ENCODE results near the gene IL17RE. TPM values are rescaled to one million over a fixed set of nuclear protein-coding genes. Genes with fewer than 3 reads are reported as not detected.

IL17RE gene
- total RNA-seq, 1 donor from 2014 or later = 91.5 TPM

DNA sequence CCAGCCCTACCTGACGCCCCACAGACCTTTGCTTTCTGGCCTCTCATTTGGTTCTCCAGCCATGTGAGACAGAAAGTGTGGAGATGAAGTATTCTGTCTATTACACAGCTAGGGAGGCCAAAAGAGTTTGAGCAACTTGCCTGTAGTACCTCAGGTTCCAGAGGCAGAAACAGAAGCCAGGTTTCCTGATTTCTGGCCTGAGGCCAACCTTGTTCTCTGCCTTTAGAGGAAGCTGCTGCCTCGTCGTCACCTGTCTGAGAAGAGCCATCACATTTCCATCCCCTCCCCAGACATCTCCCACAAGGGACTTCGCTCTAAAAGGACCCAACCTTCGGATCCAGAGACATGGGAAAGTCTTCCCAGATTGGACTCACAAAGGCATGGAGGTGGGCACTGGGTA, 3.8 kb downstream of the IL17RE start:
- no peak for DNase-seq (ENCODE audit: low spot score)

GRCh38 chr3:9908286-9908685, 5.6 kb downstream of the IL17RE start:
- DNase-seq (ENCODE audit: low spot score) = no peak

- no peak for DNase-seq (ENCODE audit: low spot score)
Observed at GRCh38 chr3:9909221-9910013, 6.8 kb downstream of the IL17RE start.

GRCh38 chr3:9911863-9912262, 9.2 kb downstream of the IL17RE start:
- DNase-seq (ENCODE audit: low spot score) = no peak

GRCh38 chr3:9912294-9912935, 9.8 kb downstream of the IL17RE start:
- no peak for DNase-seq (ENCODE audit: low spot score)

- DNase-seq (ENCODE audit: low spot score) = no peak
Observed at GRCh38 chr3:9913601-9914000, 11.0 kb downstream of the IL17RE start.

- no peak for DNase-seq (ENCODE audit: low spot score)
Observed at GRCh38 chr3:9914011-9914410, 11.4 kb downstream of the IL17RE start.

- DNase-seq (ENCODE audit: low spot score) = no peak
Observed at GRCh38 chr3:9914559-9915253, 12.1 kb downstream of the IL17RE start.

DNA sequence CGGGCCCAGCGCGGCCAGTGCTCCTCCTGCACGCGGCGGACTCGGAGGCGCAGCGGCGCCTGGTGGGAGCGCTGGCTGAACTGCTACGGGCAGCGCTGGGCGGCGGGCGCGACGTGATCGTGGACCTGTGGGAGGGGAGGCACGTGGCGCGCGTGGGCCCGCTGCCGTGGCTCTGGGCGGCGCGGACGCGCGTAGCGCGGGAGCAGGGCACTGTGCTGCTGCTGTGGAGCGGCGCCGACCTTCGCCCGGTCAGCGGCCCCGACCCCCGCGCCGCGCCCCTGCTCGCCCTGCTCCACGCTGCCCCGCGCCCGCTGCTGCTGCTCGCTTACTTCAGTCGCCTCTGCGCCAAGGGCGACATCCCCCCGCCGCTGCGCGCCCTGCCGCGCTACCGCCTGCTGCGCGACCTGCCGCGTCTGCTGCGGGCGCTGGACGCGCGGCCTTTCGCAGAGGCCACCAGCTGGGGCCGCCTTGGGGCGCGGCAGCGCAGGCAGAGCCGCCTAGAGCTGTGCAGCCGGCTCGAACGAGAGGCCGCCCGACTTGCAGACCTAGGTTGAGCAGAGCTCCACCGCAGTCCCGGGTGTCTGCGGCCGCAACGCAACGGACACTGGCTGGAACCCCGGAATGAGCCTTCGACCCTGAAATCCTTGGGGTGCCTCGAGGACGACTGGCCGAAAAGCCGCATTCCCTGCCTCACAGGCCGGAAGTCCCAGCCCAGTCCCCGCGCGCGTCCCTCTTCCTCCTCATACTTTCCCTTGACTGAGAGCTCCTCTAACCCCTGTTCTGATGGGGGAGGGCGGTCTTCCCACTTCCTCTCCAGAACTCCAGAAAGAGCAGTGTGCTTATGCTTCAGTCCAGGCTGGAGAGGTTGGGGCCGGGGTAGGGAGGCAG, 12.8 kb downstream of the IL17RE start:
- no peak for DNase-seq (ENCODE audit: low spot score)

GRCh38 chr3:9916346-9916733, 13.7 kb downstream of the IL17RE start:
- no peak for DNase-seq (ENCODE audit: low spot score)

- peak; percentile 86 for DNase-seq (ENCODE audit: low spot score)
Observed at GRCh38 chr3:9916734-9917680, 14.4 kb downstream of the IL17RE start, which contains the start of gene IL17RC. Gene IL17RC, plus strand, starts transcription at chr3:9917098. Its CDS starts 218 bp downstream, at chr3:9917316.

- no peak for DNase-seq (ENCODE audit: low spot score)
Observed at GRCh38 chr3:9917820-9918219, 15.2 kb downstream of the IL17RE start.

DNA sequence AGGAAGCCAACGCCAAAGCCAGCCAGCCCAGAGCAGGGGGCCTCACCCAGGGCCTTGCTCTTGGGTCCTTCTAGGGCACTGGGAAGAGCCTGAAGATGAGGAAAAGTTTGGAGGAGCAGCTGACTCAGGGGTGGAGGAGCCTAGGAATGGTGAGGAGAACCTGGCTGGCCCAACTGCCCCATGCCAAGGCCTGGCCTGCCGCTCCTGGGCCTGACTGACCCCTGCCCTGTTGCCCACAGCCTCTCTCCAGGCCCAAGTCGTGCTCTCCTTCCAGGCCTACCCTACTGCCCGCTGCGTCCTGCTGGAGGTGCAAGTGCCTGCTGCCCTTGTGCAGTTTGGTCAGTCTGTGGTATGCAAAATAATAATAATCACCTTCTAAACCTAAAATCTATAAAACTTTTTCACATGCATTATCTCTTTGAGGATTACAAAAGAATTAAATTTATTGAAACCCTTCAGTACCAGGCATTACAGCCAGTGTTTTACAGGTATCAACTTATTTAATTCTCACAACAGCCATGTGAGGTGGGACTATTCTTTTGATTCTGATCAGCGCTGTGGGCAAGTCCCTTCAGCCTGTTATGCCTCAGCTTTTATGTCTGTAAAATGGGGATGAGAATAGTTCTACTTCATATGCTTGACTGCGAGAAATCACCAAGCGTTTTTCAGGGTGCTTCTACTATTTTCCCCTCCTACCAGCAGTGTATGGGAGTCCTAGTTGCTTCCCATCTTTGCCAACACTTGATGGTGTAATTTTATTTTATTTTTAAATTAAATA, 15.8 kb downstream of the IL17RE start:
- no peak for DNase-seq (ENCODE audit: low spot score)

DNA sequence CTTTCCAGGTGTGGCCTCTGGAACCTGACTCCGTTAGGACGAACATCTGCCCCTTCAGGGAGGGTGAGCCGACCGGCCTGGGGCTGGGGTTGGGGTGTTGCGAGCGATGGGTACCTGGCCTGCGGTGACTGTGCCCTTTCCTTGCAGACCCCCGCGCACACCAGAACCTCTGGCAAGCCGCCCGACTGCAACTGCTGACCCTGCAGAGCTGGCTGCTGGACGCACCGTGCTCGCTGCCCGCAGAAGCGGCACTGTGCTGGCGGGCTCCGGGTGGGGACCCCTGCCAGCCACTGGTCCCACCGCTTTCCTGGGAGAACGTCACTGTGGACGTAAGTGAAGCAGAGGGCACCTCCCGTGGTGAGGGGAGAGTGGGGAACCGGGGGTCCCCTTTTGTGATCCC, 25.5 kb downstream of the IL17RE start:
- no peak for DNase-seq (ENCODE audit: low spot score)

DNA sequence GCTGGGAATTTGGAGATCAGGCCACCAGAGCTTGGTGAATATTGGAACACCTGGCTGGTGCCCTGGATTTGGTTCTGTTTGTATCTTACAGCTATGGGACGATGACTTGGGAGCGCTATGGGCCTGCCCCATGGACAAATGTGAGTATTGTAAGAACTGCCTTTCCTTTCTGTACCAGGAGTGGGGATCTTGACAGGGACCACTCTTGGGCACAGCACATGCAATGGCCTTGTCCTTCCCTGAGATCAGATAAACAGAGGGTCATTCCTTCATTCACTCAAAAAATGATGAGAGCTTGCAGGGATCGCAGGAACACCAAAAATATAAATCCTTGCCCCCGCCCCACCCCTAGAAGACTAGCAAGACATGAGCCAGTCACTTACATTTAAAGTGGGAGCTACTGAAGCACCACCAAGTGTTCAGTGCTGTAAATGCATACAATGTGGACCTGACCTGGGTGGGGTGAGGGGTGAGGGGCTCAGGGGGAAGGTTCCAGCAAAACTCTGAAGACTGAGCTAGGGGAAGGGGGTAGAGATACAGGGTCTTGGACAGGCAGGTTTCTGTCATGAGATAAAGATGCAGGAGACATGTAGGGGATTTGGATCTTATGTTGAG, 28.3 kb downstream of the IL17RE start:
- DNase-seq (ENCODE audit: low spot score) = no peak

- no peak for DNase-seq (ENCODE audit: low spot score)
Observed at GRCh38 chr3:9932535-9932842, 29.8 kb downstream of the IL17RE start.

DNA sequence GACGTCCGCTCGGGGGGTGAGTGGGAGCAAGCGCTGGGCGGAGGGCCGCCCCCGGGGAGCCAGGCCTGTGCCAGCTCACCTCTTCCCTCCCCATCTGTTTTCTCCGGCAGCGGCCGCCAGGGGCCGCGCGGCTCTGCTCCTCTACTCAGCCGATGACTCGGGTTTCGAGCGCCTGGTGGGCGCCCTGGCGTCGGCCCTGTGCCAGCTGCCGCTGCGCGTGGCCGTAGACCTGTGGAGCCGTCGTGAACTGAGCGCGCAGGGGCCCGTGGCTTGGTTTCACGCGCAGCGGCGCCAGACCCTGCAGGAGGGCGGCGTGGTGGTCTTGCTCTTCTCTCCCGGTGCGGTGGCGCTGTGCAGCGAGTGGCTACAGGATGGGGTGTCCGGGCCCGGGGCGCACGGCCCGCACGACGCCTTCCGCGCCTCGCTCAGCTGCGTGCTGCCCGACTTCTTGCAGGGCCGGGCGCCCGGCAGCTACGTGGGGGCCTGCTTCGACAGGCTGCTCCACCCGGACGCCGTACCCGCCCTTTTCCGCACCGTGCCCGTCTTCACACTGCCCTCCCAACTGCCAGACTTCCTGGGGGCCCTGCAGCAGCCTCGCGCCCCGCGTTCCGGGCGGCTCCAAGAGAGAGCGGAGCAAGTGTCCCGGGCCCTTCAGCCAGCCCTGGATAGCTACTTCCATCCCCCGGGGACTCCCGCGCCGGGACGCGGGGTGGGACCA, 30.4 kb downstream of the IL17RE start:
- DNase-seq (ENCODE audit: low spot score) = peak; percentile 79

DNA sequence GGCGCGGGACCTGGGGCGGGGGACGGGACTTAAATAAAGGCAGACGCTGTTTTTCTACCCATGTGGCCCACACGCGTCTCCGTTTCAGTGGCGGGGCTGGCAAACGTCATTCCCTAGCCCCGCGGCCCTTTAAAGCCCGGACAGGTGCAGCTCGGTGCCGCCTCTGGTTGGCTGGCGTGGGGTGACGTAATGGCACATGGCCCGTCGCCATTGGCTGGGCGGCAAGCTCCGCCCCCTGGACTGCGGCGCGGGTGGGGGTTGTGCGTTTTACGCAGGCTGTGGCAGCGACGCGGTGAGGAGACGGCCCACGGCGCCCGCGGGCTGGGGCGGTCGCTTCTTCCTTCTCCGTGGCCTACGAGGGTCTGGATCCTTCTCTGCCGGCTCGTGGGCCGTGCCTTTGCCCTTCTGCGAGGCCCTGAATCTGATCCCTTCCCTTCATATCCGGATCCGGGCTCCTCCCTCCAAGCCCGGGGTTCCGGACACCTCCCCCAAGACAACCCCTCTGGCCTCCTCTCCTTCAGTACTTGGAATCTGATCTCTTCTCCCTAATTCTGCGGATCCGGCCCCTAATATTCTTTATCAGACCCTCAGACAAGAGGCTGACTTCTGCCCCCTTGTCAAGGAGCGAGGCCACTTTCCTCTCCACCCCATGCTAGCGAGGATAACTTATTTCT, 31.1 kb downstream of the IL17RE start, which contains the start of gene CRELD1:
Gene CRELD1 (plus strand): TSS at position 274 of the 674 bp plus-strand sequence. CDS start 605 bp downstream, outside the sequence.
- peak; percentile 96 for DNase-seq (ENCODE audit: low spot score)

Measured in mucosa of gallbladder (tissue), 1 donor.